Epidermal melanocyte (primary cell): ENCODE data around the gene TANC1.
A peak's percentile ranks its signal among the peaks of the same experiment; 100 is the strongest.

Experiments
- DNase-seq: peaks from one replicate; pipeline ENCODE4 v3.0.0; 2011; ENCODE audit warnings: low spot score; ENCODE audit not compliant: insufficient read length

The TANC1 gene

GRCh38 chr2:158993721-158994587 is 25.5 kb downstream of the TANC1 start:
- DNase-seq: no peak

- DNase-seq: no peak
These were observed 26.7 kb downstream of the TANC1 start for GRCh38 chr2:158994920-158995676.

- no peak for DNase-seq
These were observed 27.2 kb downstream of the TANC1 start for GRCh38 chr2:158995677-158996049.

- DNase-seq: no peak
These were observed 28.0 kb downstream of the TANC1 start for GRCh38 chr2:158996378-158996993.

GRCh38 chr2:158997037-158997790 is 28.8 kb downstream of the TANC1 start:
- DNase-seq: no peak

GRCh38 chr2:158998551-158999248 is 30.3 kb downstream of the TANC1 start:
- peak; percentile 49 for DNase-seq

GRCh38 chr2:158999458-158999857 is 31.0 kb downstream of the TANC1 start:
- no peak for DNase-seq

- DNase-seq: no peak
These were observed 31.6 kb downstream of the TANC1 start for GRCh38 chr2:159000072-159000471.

GRCh38 chr2:159002462-159003111 is 34.1 kb downstream of the TANC1 start:
- no peak for DNase-seq

- DNase-seq: no peak
These were observed 35.1 kb downstream of the TANC1 start for GRCh38 chr2:159003555-159003954.

- no peak for DNase-seq
These were observed 36.4 kb downstream of the TANC1 start for GRCh38 chr2:159004849-159005248.

- no peak for DNase-seq
These were observed 41.5 kb downstream of the TANC1 start for GRCh38 chr2:159009940-159010339.

GRCh38 chr2:159010340-159010739 is 41.9 kb downstream of the TANC1 start:
- DNase-seq: no peak

- no peak for DNase-seq
These were observed 42.5 kb downstream of the TANC1 start for GRCh38 chr2:159010963-159011362.

GRCh38 chr2:159012142-159012541 is 43.7 kb downstream of the TANC1 start:
- DNase-seq: no peak

- DNase-seq: no peak
These were observed 44.7 kb downstream of the TANC1 start for GRCh38 chr2:159013103-159013502.

- no peak for DNase-seq
These were observed 46.7 kb downstream of the TANC1 start for GRCh38 chr2:159015174-159015573.

GRCh38 chr2:159015823-159016222 is 47.4 kb downstream of the TANC1 start:
- no peak for DNase-seq

- no peak for DNase-seq
These were observed 49.4 kb downstream of the TANC1 start for GRCh38 chr2:159017837-159018236.

GRCh38 chr2:159019021-159019420 is 50.6 kb downstream of the TANC1 start:
- DNase-seq: no peak
